HL-60 (cell line): Measurements from ENCODE around the gene KBTBD4.

Source experiments
- DNase-seq, 2 experiments: peaks; one replicate each; pipeline ENCODE4 v3.0.0-alpha.2; 2010 to 2020; ENCODE audit warnings: low read depth in 1 of 2, low spot score in 1 of 2
- H3K27ac ChIP-seq: fragments of 250-450 bp; sonication (Bioruptor Pico); replicated peaks from 2 replicates; pipeline ENCODE4 v1.5.1; 2020; ENCODE audit warnings: mild to moderate bottlenecking, moderate library complexity
- H3K27me3 ChIP-seq: fragments of 250-450 bp; sonication (Bioruptor Pico); 2 replicates; pipeline ENCODE4 v1.5.1; 2021; ENCODE audit warnings: mild to moderate bottlenecking, moderate library complexity; ENCODE audit not compliant: insufficient read depth, poor library complexity, severe bottlenecking
- H3K4me3 ChIP-seq: replicated peaks from 2 replicates; pipeline ENCODE4 v1.5.1; 2011; ENCODE audit warnings: mild to moderate bottlenecking, control low read depth, low read length; ENCODE audit not compliant: insufficient read depth
- GABPA ChIP-seq: IDR thresholded peaks from 2 replicates; pipeline ENCODE4 v1.6.1; 2012; ENCODE audit warnings: low read depth
- POLR2AphosphoS5 ChIP-seq: IDR thresholded peaks from 2 replicates; pipeline ENCODE4 v1.6.1; 2012; ENCODE audit warnings: low read depth
- SPI1 ChIP-seq: IDR thresholded peaks from 2 replicates; pipeline ENCODE4 v1.6.1; 2012; ENCODE audit warnings: low read depth, mild to moderate bottlenecking, borderline replicate concordance
- TF ChIP-seq, protein P1 (sequence below): IDR thresholded peaks from one replicate; pipeline ENCODE4 v1.5.1; 2011; ENCODE audit warnings: low read length, control low read depth, inconsistent platforms; ENCODE audit not compliant: insufficient read depth
- TF ChIP-seq, protein P2 (sequence below): IDR thresholded peaks from 2 replicates; pipeline ENCODE4 v1.6.1; 2012; ENCODE audit warnings: low read depth; ENCODE audit not compliant: insufficient replicate concordance

The KBTBD4 gene

DNA sequence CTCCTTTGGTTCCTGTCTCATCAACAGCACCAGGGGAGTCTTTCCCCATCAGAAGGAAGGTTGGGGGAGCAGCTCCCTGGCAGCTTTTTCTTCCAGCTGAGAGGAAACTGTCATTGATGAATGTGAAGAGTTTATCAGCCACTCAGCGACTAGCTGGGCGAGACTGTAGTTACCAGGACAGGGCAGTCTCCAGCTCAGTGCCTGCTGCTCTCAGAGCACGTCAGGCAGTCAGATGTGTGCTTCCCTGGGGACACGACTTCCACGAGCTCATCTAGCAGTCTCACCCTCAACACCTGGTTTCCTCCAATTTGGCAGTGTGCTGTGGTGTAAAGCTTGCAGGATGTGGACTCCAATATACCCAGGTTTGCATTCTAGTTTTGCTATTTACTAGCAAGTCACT, 28.0 kb upstream of the KBTBD4 start:
- Histone ChIP-seq H3K4me3 (no peak overlapping the region), H3K27ac (no peak overlapping the region), H3K27me3 (no peaks in the 10 kb centered on the region)
- no peak for DNase-seq
- no peak for TF ChIP-seq GABPA
- TF ChIP-seq, protein P1, sequence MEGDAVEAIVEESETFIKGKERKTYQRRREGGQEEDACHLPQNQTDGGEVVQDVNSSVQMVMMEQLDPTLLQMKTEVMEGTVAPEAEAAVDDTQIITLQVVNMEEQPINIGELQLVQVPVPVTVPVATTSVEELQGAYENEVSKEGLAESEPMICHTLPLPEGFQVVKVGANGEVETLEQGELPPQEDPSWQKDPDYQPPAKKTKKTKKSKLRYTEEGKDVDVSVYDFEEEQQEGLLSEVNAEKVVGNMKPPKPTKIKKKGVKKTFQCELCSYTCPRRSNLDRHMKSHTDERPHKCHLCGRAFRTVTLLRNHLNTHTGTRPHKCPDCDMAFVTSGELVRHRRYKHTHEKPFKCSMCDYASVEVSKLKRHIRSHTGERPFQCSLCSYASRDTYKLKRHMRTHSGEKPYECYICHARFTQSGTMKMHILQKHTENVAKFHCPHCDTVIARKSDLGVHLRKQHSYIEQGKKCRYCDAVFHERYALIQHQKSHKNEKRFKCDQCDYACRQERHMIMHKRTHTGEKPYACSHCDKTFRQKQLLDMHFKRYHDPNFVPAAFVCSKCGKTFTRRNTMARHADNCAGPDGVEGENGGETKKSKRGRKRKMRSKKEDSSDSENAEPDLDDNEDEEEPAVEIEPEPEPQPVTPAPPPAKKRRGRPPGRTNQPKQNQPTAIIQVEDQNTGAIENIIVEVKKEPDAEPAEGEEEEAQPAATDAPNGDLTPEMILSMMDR, result no peak
- TF ChIP-seq POLR2AphosphoS5, result no peak
- TF ChIP-seq, protein P2, sequence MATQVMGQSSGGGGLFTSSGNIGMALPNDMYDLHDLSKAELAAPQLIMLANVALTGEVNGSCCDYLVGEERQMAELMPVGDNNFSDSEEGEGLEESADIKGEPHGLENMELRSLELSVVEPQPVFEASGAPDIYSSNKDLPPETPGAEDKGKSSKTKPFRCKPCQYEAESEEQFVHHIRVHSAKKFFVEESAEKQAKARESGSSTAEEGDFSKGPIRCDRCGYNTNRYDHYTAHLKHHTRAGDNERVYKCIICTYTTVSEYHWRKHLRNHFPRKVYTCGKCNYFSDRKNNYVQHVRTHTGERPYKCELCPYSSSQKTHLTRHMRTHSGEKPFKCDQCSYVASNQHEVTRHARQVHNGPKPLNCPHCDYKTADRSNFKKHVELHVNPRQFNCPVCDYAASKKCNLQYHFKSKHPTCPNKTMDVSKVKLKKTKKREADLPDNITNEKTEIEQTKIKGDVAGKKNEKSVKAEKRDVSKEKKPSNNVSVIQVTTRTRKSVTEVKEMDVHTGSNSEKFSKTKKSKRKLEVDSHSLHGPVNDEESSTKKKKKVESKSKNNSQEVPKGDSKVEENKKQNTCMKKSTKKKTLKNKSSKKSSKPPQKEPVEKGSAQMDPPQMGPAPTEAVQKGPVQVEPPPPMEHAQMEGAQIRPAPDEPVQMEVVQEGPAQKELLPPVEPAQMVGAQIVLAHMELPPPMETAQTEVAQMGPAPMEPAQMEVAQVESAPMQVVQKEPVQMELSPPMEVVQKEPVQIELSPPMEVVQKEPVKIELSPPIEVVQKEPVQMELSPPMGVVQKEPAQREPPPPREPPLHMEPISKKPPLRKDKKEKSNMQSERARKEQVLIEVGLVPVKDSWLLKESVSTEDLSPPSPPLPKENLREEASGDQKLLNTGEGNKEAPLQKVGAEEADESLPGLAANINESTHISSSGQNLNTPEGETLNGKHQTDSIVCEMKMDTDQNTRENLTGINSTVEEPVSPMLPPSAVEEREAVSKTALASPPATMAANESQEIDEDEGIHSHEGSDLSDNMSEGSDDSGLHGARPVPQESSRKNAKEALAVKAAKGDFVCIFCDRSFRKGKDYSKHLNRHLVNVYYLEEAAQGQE, result no peak
- TF ChIP-seq SPI1, result no peak

DNA sequence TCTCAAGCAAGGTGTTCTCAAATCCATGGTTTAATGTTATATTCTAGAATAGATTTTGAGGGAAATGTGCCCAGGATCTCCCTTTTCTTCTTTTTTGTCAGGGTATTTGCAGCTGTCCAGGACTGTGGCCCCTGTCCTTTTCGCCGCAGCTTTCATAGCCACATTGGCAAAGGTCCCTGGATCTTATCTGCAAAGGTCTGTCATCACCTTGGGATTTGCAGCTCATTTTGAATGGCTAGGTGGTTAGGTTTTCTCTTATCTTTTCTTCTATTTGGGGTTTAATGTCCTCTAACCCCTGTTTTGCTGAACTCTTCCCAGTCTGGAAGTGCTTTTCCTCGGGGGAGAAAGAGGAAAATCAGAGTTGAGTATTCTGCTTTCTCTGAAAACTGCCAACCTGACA, 27.2 kb upstream of the KBTBD4 start:
- no peak for DNase-seq
- H3K27me3 ChIP-seq, result no peaks in the 10 kb centered on the region
- no peak overlapping the region for H3K4me3 ChIP-seq
- no peak overlapping the region for H3K27ac ChIP-seq
- TF ChIP-seq, protein P2, result no peak
- TF ChIP-seq GABPA (no peak), POLR2AphosphoS5 (no peak), SPI1 (no peak)
- TF ChIP-seq, protein P1, result no peak

DNA sequence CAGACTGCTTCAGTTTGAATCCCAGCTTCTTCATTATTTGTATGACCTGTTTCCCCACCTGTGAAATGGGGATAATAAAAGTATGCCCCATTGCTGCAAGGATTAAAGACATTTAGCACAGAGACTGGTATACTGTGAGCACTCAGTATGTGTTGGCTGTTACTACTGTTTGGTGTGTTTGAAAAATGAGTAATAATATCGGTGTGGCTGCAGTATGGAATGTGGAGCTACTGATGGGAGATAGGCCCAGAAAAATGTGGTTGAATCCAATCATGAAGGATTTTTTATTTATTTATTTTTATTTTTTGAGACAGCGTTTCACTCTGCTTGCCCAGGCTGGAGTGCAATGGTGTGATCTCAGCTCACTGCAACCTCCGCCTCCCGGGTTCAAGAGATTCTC, 24.5 kb upstream of the KBTBD4 start:
- no peak for TF ChIP-seq GABPA
- TF ChIP-seq POLR2AphosphoS5, result no peak
- TF ChIP-seq, protein P1, result no peak
- H3K27ac ChIP-seq, result no peak overlapping the region

DNA sequence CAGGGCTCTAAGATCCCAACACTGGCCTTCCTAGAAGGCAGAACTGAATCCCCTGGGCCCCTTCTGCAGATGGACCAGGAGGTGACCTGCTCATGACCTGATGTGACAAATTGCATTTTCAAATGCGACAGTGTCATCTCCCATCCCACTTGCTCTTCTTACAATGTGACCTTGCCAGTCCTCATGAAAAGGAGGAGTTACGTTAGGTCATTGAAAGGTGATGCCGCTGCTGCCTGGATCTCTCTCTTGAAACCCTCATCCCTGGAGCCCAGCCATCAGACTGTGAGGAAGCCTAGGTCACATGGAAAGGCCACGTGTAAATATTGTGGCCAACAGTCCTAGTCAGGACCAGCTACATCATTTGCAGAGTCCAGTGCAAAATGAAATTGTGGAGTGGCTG, 21.1 kb upstream of the KBTBD4 start:
- DNase-seq, result no peak
- Histone ChIP-seq H3K27ac (no peak overlapping the region), H3K27me3 (no peaks in the 10 kb centered on the region), H3K4me3 (no peak overlapping the region)
- TF ChIP-seq, protein P1, result no peak
- TF ChIP-seq, protein P2, result no peak
- TF ChIP-seq POLR2AphosphoS5 (no peak), GABPA (no peak), SPI1 (no peak)

More for the DNA sequence above, 24.5 kb upstream of the KBTBD4 start:
- no peak for DNase-seq
- H3K27me3 ChIP-seq, result no peaks in the 10 kb centered on the region
- no peak overlapping the region for H3K4me3 ChIP-seq
